NCI-H82 treated with DMSO at 0.1 percent for 48 hours (cell line): ENCODE measurements around the gene HS3ST3A1.
"Not testable (repeated sequence)": the region's sequence is repeated elsewhere in the genome, so short reads cannot be mapped to it uniquely, and the experiment has no call there.

Experiments
- DNase-seq: peaks from one replicate; lab custom pipeline; 2025; ENCODE audit not compliant: unreplicated experiment; lab: John Stamatoyannopoulos, UW

The HS3ST3A1 gene

DNA sequence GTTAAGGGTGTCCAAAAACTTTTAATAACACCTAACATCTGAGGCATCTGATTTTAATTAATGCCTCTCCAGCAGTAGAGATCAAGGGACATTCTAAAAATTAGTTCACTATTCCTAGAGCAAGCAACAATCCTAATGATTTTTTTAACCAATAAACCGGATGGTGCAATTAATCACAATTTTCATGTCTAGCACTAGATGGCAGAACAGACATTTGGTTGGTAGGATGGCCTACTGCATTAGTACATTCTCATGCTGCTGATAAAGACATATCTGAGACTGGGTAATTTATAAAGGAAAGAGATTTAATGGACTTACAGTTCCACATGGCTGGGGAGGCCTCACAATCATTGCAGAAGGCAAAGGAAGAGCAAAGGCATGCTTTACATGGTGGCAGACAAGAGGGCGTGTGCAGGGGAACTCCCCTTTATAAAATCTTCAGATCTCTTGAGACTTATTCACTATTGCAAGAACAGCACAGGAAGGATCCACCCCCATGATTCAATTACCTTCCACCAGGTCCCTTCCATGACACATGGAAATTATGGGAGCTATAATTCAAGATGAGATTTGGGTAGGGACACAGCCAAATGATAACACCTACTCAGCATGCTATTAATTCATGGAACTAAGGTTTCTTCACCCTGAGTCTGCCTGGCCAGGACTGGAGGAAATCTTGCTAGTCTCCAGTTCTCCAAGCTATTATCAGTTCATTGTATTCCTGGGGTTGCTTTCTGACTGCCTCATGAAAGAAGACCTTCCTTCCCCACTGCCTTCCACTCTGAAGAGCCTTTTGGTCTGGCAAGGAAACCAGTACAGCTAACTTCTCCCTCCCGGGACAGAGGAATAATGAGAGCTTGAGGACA is 24.8 kb downstream of the HS3ST3A1 start:
- no peak for DNase-seq

- DNase-seq = no peak
These were observed 25.8 kb downstream of the HS3ST3A1 start for GRCh38 chr17:13575922-13576419.

- no peak for DNase-seq
These were observed 26.3 kb downstream of the HS3ST3A1 start for GRCh38 chr17:13575466-13575865.

GRCh38 chr17:13572581-13572980 is 29.1 kb downstream of the HS3ST3A1 start:
- no peak for DNase-seq

- no peak for DNase-seq
These were observed 32.2 kb downstream of the HS3ST3A1 start for GRCh38 chr17:13569398-13570123.

DNA sequence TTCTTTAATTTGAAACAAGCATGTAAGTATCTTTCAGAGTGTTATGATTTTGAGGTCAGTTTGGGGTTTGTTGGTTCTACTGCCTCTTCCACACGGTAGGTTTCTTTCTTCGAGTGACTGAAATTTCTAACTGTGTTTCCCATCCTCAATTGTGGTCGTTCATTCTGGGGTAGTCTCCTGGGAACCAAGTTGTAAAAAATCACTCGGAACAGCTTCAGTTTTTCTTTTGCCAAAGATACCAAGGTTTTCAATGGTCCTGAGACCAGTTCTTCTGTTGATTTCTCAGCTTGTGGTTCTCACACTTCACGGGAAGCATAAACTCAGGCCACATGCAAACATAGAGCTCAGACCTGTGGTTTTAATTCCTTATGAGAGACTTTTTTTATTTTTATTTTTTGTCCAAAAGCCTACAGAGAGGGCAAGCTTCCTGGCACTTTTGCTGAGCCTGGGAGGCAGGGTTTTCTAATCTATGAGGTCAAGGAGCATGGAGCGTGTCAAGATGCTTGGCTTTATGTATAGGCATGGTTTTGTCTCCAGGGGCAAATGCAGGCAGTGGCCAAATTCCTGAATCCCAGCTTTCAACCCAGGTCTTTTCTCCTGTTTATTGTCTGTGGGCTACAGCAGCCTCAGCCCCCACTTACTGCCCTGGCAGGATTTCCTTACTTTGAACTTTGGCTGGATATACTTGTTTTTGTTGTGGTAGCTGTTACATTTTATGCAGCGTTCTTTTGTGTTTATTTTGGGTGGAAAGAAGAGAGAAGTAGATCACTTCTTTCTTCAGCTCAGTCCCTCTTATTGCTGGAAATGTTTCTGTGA is 32.9 kb downstream of the HS3ST3A1 start:
- DNase-seq = no peak

- DNase-seq = no peak
These were observed 37.9 kb downstream of the HS3ST3A1 start for GRCh38 chr17:13563866-13564265.

GRCh38 chr17:13562271-13562800 is 39.4 kb downstream of the HS3ST3A1 start:
- no peak for DNase-seq

GRCh38 chr17:13561606-13562270 is 40.0 kb downstream of the HS3ST3A1 start:
- DNase-seq = no peak

DNA sequence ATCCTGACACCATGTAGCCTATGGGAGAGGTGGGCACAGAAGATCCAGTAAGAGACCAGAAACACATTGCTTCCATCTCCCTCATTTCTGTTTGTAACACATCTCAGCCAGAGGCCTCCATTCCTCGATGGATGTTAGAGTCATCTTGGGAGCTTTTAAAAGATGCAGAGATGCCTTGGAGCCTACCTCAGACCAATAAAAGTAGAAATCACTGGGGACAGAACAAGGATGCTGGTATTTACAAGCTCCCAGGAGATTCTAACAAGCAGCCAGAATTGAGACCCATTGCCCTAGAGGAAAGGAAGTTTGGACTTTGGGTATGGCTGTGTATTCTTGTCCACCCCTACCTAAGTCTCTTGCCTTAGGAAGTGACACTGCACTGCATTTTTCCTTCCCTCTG is 40.8 kb downstream of the HS3ST3A1 start:
- no peak for DNase-seq

GRCh38 chr17:13558588-13558987 is 43.1 kb downstream of the HS3ST3A1 start:
- DNase-seq = no peak

- DNase-seq = no peak
These were observed 44.7 kb downstream of the HS3ST3A1 start for GRCh38 chr17:13557077-13557476.

DNA sequence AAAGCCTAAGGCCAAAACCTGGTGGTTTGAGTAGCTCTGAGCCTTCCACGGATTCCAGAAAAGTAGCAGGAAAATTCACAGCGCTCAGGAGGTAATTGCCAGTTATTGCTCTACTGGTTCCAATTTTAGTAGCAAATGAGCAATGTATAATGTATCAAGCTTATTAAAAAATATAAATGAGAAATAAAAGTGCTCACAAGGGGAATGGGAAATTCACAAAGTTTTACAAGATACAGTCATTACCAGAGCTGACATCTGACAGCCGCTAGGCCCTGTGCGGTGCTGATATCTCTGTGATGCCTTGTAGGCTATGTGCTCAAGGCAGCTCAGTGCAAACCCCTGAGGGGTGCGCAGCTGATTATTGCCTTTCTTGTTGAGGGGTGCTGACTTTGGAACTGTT is 47.5 kb downstream of the HS3ST3A1 start:
- no peak for DNase-seq

DNA sequence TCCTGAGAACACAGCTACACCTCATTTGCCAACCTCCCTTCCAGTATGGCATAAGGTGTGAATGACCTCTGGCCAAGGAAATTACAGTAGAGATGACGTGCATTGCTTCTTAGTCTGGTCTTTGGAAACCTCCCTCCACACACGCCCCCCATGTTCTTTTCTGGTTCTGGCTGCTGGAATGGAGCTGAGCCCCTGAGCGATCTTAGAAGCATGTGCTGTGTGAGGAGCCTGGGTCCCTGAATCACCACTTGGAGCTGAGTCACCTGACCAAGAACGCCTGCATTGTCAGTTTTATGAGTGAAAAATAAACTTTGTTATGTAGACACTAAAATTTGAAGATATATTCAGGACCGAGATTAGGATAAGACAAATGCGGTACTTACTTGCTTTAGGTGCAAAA is 51.4 kb downstream of the HS3ST3A1 start:
- DNase-seq = no peak

- not testable (repeated sequence) for DNase-seq
These were observed 53.2 kb downstream of the HS3ST3A1 start for GRCh38 chr17:13548576-13548975.

GRCh38 chr17:13546851-13547250 is 54.9 kb downstream of the HS3ST3A1 start:
- DNase-seq = no peak

DNA sequence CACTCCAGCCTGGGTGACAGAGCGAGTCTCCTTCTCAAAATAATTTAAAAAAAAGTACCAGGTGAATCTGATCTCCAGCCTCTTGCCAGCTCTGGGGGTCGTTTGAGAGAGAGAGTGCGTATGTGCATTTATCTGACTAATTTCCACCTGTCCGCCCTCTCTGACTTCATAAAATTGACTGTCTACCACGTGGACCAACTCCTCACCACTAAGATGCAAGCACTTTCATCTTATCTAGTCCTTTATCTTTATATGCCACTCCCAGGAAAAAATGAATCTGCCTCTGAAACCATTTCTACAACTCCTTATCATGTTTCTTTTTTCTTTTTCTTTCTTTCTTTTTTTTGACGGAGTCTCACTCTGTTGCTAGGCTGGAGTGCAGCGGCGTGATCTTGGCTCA is 55.8 kb downstream of the HS3ST3A1 start:
- no peak for DNase-seq

DNA sequence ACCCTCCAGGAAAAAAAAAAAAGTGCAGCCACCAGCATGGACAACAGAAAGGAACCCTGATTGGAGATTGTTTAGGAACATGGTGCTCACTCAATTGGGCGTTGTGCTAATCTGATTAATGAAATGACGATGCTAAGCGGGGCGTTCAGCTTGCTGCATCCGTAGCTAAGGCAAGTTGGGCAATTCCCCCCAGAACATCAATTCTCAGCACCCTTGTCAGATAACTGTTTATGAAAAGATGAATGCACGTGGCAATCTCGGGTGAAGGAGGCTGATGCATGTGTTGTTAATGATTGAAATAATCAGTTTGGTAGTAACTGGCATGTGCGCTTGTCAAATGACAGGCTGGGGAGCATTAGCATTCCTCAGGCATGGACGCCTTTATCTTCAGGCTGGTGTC is 57.0 kb downstream of the HS3ST3A1 start:
- no peak for DNase-seq

DNA sequence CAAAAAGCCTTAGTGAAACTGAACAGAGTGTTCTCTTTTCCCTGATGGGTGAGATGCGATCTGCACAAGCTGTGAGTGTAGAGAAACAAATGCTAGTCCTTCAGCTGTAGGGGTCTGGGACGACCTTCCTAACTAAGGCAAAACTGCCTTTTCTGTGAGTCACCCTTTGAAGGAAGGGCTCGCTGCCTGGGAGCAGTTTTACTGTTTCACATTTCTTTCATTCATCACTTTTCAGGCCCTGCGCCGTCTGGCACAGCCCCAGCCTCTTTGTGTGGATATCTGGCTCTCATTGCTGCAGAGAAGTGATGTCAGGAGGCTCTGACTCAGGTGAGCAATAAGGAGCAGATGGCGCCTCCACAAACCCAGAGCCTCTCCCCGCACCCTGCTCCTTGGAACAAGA is 57.4 kb downstream of the HS3ST3A1 start:
- DNase-seq = no peak

GRCh38 chr17:13542636-13543035 is 59.1 kb downstream of the HS3ST3A1 start:
- DNase-seq = no peak
